Natural killer cell (primary cell): Measurements from ENCODE around the gene RBM5. TPM values are rescaled to one million over a fixed set of nuclear protein-coding genes. Genes with fewer than 3 reads are reported as not detected.

Experiments
- ATAC-seq, 3 donors: fragments of 150-1000 bp in 2 of 3; fragments of 200-7000 bp in 1 of 3; cut with Tn5 transposase; 1 replicate in 1 of 3; 2 replicates in 2 of 3; pipeline ENCODE4 v1.10.0; 2021; ENCODE audit warnings: mild to moderate bottlenecking in 2 of 3, moderate library complexity in 2 of 3
- DNase-seq, 2 donors: peaks; one replicate each; pipeline versions ENCODE4 v3.0.0 to v3.0.0-alpha.2; 2013 to 2021; ENCODE audit warnings: mixed read lengths in 1 of 2
- H3K27ac ChIP-seq: one replicate; pipeline ENCODE4 v1.5.1; 2013; ENCODE audit warnings: mild to moderate bottlenecking, low read length
- H3K27me3 ChIP-seq: one replicate; pipeline ENCODE4 v1.6.1; 2013; ENCODE audit warnings: low read length; ENCODE audit not compliant: control insufficient read depth, insufficient read depth
- H3K36me3 ChIP-seq: one replicate; pipeline ENCODE4 v1.6.1; 2013; ENCODE audit warnings: low read length; ENCODE audit not compliant: control insufficient read depth, insufficient read depth
- H3K4me1 ChIP-seq: one replicate; pipeline ENCODE4 v1.6.1; 2013; ENCODE audit warnings: low read length; ENCODE audit not compliant: control insufficient read depth, insufficient read depth
- H3K4me3 ChIP-seq: one replicate; pipeline ENCODE4 v1.5.1; 2013; ENCODE audit warnings: low read length
- H3K9me3 ChIP-seq: one replicate; pipeline ENCODE4 v1.6.1; 2013; ENCODE audit warnings: low read length; ENCODE audit not compliant: control insufficient read depth, insufficient read depth
- H3K27ac Mint-ChIP-seq, 2 donors: one replicate each; pipeline ENCODE4 v1.8.0; 2022; ENCODE audit warnings: mild to moderate bottlenecking in 2 of 2, mixed read lengths in 2 of 2, moderate library complexity in 1 of 2
- H3K27me3 Mint-ChIP-seq, 2 donors: one replicate each; pipeline ENCODE4 v1.8.0; 2022; ENCODE audit warnings: low read depth in 2 of 2, mixed read lengths in 2 of 2
- H3K36me3 Mint-ChIP-seq: one replicate; pipeline ENCODE4 v1.8.0; 2022; ENCODE audit warnings: mixed read lengths
- H3K4me1 Mint-ChIP-seq, 2 donors: one replicate each; pipeline ENCODE4 v1.8.0; 2022; ENCODE audit warnings: mixed read lengths in 2 of 2
- H3K4me3 Mint-ChIP-seq: one replicate; pipeline ENCODE4 v1.8.0; 2022; ENCODE audit warnings: mild to moderate bottlenecking, moderate library complexity, mixed read lengths
- H3K9me3 Mint-ChIP-seq, 2 donors: one replicate each; pipeline ENCODE4 v1.8.0; 2022; ENCODE audit warnings: mixed read lengths in 2 of 2
- WGBS: methylation state at CpG from one replicate; pipeline ENCODE4 v1.1.7; 2013; ENCODE audit warnings: missing lambda C conversion rate; ENCODE audit not compliant: insufficient coverage; 5-methylcytosine and 5-hydroxymethylcytosine counted together
- intact Hi-C: fragments of 100-400 bp; cut with micrococcal nuclease; formaldehyde crosslinking; loops from one replicate; pipeline ENCODE4 v1.14.2; 2022
- total RNA-seq, 4 donors: library from RNA; stranded (reverse); fragments of 120-200 nt in 1 of 4; gene quantifications; one replicate each; pipeline versions ENCODE4 v1.2.3 to v1.2.4, GENCODE V29; 2013 to 2022
- TF ChIP-seq, protein P1 (sequence below): fragments of 200-600 bp; IDR thresholded peaks from one replicate; pipeline ENCODE4 v1.8.0; 2022; ENCODE audit warnings: antibody characterized with exemption

Gene RBM5
- total RNA-seq, 3 donors from 2014 or later (not counting 1 experiment from before 2014, with no cell fraction given): 359 to 473 (median 401) TPM

DNA sequence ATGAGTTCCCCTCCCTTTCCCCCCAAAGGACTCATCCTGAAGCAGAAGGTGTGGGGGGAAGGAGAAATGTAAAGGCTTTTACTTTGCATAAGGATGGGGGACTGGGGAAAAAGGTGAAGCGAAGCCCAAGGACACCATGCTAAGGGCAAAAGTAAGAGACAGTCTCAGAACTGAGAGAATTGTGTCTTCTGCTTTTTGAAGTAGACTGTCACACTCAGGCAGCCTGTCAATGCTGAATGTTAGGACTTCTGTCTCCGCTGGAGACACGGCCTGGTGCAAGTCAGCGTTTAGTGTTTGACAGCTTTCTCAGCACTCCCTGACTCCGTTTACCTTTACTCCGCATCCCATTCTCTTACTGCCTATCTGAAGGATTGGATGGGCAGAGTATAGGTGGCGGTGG lies 13.8 kb downstream of the RBM5 start:
- 94% methylated on average over 7 of the region's 7 CpGs for WGBS
- H3K9me3 Mint-ChIP-seq: no peaks in the 10 kb centered on the region
- intact Hi-C loops: no loop called here
- no peak overlapping the region for H3K4me3 Mint-ChIP-seq
- peaks cover 36% of the 10 kb centered on the region for H3K36me3 Mint-ChIP-seq
- no peaks in the 10 kb centered on the region for H3K27me3 Mint-ChIP-seq
- no peaks in the 10 kb centered on the region for H3K27me3 ChIP-seq
- H3K27ac Mint-ChIP-seq: no peak overlapping the region
- H3K4me1 Mint-ChIP-seq: peaks cover 0 to 5% of the 10 kb centered on the region in 2 donors
- no peak for DNase-seq
- no peaks in the 10 kb centered on the region for H3K4me1 ChIP-seq
- no peak overlapping the region for H3K4me3 ChIP-seq
- TF ChIP-seq, protein P1, sequence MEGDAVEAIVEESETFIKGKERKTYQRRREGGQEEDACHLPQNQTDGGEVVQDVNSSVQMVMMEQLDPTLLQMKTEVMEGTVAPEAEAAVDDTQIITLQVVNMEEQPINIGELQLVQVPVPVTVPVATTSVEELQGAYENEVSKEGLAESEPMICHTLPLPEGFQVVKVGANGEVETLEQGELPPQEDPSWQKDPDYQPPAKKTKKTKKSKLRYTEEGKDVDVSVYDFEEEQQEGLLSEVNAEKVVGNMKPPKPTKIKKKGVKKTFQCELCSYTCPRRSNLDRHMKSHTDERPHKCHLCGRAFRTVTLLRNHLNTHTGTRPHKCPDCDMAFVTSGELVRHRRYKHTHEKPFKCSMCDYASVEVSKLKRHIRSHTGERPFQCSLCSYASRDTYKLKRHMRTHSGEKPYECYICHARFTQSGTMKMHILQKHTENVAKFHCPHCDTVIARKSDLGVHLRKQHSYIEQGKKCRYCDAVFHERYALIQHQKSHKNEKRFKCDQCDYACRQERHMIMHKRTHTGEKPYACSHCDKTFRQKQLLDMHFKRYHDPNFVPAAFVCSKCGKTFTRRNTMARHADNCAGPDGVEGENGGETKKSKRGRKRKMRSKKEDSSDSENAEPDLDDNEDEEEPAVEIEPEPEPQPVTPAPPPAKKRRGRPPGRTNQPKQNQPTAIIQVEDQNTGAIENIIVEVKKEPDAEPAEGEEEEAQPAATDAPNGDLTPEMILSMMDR: no peak
- no peak for ATAC-seq
- no peaks in the 10 kb centered on the region for H3K9me3 ChIP-seq
- peaks cover 87% of the 10 kb centered on the region for H3K36me3 ChIP-seq
- no peak overlapping the region for H3K27ac ChIP-seq

DNA sequence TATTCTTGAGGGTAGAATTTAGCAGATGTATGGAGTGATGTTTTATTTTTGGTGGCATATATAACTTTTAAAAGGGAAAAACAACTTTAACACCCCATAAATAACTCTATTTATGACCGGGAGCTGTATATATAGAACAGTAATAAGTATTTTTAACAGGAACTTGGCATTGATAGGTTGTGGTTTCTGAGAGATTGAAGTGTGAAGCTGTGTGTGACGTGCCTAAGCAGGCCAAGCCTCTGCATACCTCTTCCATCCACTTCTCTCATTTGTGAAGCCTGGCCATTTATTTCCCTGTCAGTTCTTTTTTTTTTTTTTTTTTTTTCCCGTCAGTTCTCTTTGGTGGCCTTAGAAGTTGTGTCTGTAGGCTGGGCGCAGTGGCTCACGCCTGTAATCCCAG lies 23.0 kb downstream of the RBM5 start:
- 100% methylated on average over 2 of the region's 5 CpGs for WGBS
- Mint-ChIP-seq H3K4me3 (peak overlapping the region; percentile 9), H3K27ac (peak overlapping the region; percentile 87 to 89), H3K9me3 (no peaks in the 10 kb centered on the region), H3K36me3 (peaks cover 53% of the 10 kb centered on the region), H3K27me3 (no peaks in the 10 kb centered on the region), H3K4me1 (peaks cover 18 to 33% of the 10 kb centered on the region in 2 donors)
- H3K27me3 ChIP-seq: no peaks in the 10 kb centered on the region
- TF ChIP-seq, protein P1: no peak
- peak; percentile 87 to 89 (median 88) for ATAC-seq
- H3K9me3 ChIP-seq: no peaks in the 10 kb centered on the region
- intact Hi-C loops: no loop called here
- peaks cover 8% of the 10 kb centered on the region for H3K4me1 ChIP-seq
- DNase-seq: peak in 1 of 2 donors; percentile 28
- no peak overlapping the region for H3K4me3 ChIP-seq
- H3K36me3 ChIP-seq: peaks cover 93% of the 10 kb centered on the region
- peak overlapping the region; percentile 48 for H3K27ac ChIP-seq

- Mint-ChIP-seq H3K4me3 (no peak overlapping the region), H3K36me3 (peaks cover 51% of the 10 kb centered on the region), H3K9me3 (no peaks in the 10 kb centered on the region), H3K27me3 (no peaks in the 10 kb centered on the region), H3K27ac (peak overlapping the region in 1 of 2 donors; percentile 89), H3K4me1 (peaks cover 18 to 33% of the 10 kb centered on the region in 2 donors)
- Histone ChIP-seq H3K9me3 (no peaks in the 10 kb centered on the region), H3K4me3 (no peak overlapping the region), H3K36me3 (peaks cover 93% of the 10 kb centered on the region), H3K4me1 (peaks cover 8% of the 10 kb centered on the region), H3K27ac (peak overlapping the region; percentile 9), H3K27me3 (no peaks in the 10 kb centered on the region)
- TF ChIP-seq, protein P1: no peak
- intact Hi-C loops: no loop called here
- ATAC-seq: peak in 2 of 3 donors; percentile 16 to 21
- no peak for DNase-seq
- 97% methylated on average over 2 of the region's 3 CpGs for WGBS
These were observed 23.7 kb downstream of the RBM5 start for GRCh38 chr3:50112462-50112861.

DNA sequence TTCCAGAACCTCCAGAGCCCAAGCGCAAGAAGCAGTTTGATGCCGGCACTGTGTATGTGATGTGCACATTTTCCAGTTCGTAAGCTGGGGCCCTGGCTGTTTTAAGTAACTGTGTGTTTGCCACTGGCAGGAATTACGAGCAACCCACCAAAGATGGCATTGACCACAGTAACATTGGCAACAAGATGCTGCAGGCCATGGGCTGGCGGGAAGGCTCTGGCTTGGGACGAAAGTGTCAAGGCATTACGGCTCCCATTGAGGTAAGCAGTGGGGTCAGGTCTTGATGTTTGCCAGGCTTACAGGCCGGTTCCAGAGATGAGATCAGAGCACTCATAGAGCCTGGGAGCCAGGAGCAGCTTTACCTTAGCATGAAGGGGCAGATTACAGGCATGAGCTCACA lies 28.4 kb downstream of the RBM5 start:
- H3K9me3 ChIP-seq: no peaks in the 10 kb centered on the region
- Mint-ChIP-seq H3K9me3 (no peaks in the 10 kb centered on the region), H3K27me3 (no peaks in the 10 kb centered on the region), H3K4me3 (no peak overlapping the region), H3K36me3 (peaks cover 37% of the 10 kb centered on the region), H3K27ac (no peak overlapping the region), H3K4me1 (peaks cover 10 to 19% of the 10 kb centered on the region in 2 donors)
- ATAC-seq (no peak), DNase-seq (no peak)
- no peak overlapping the region for H3K27ac ChIP-seq
- peaks cover 87% of the 10 kb centered on the region for H3K36me3 ChIP-seq
- no peak overlapping the region for H3K4me3 ChIP-seq
- no peaks in the 10 kb centered on the region for H3K27me3 ChIP-seq
- no peaks in the 10 kb centered on the region for H3K4me1 ChIP-seq
- 98% methylated on average over 8 of the region's 8 CpGs for WGBS
- intact Hi-C loops: no loop called here
- TF ChIP-seq, protein P1: no peak
